ENCODE measurements around the gene ANKMY1.

GRCh38 chr2:240571314-240571973, 13.7 kb upstream of the ANKMY1 start:
- TF ChIP-seq POLR2A (IDR thresholded peaks at IDR 0.05) (no peak), EP300 (IDR thresholded peaks at IDR 0.05; ENCODE audit: low read depth) (no peak)
- TF ChIP-seq, protein P1, sequence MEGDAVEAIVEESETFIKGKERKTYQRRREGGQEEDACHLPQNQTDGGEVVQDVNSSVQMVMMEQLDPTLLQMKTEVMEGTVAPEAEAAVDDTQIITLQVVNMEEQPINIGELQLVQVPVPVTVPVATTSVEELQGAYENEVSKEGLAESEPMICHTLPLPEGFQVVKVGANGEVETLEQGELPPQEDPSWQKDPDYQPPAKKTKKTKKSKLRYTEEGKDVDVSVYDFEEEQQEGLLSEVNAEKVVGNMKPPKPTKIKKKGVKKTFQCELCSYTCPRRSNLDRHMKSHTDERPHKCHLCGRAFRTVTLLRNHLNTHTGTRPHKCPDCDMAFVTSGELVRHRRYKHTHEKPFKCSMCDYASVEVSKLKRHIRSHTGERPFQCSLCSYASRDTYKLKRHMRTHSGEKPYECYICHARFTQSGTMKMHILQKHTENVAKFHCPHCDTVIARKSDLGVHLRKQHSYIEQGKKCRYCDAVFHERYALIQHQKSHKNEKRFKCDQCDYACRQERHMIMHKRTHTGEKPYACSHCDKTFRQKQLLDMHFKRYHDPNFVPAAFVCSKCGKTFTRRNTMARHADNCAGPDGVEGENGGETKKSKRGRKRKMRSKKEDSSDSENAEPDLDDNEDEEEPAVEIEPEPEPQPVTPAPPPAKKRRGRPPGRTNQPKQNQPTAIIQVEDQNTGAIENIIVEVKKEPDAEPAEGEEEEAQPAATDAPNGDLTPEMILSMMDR (IDR thresholded peaks at IDR 0.05): no peak
